IMR-90 (cell line): Measurements from ENCODE around the gene KRTAP2-1. TPM values are rescaled to one million over a fixed set of nuclear protein-coding genes. Genes with fewer than 3 reads are reported as not detected.
A peak's percentile ranks its signal among the peaks of the same experiment; 100 is the strongest.

Experiments
- ATAC-seq: fragments of 200-7000 bp; cut with Tn5 transposase; 2 replicates; pipeline ENCODE4 v1.9.1; 2020; ENCODE audit warnings: low read depth, mild to moderate bottlenecking, moderate library complexity
- BruUV-seq: library from RNA; stranded (reverse); fragments of 400-500 nt; replicated peaks from 2 replicates; lab custom pipeline; 2021; lab: Mats Ljungman, UMichigan
- CTCF ChIA-PET: fragments of 300-600 bp; formaldehyde crosslinking; extraction: SDS; loops from one replicate; lab custom pipeline; 2021; ENCODE audit warnings: antibody characterized with exemption; lab: Yijun Ruan, JAX
- POLR2A ChIA-PET: fragments of 300-600 bp; sonication (Branson Sonifier 250); formaldehyde crosslinking; loops from one replicate; lab custom pipeline; 2022; ENCODE audit warnings: antibody characterized with exemption; ENCODE audit not compliant: unreplicated experiment; lab: Charles Lee
- DNase-seq: peaks from one replicate; pipeline ENCODE4 v3.0.0; 2013
- H2AFZ ChIP-seq: replicated peaks from 2 replicates; pipeline ENCODE3; 2013; ENCODE audit warnings: low read length, mild to moderate bottlenecking; ENCODE audit not compliant: poor library complexity
- H2AK5ac ChIP-seq: 2 replicates; pipeline ENCODE4 v1.6.1; 2013; ENCODE audit warnings: low read depth, low read length, inconsistent platforms
- H2AK9ac ChIP-seq: replicated peaks from 2 replicates; pipeline ENCODE3; 2013; ENCODE audit warnings: mild to moderate bottlenecking, low read depth, low read length, moderate library complexity; ENCODE audit not compliant: poor library complexity
- H2BK120ac ChIP-seq: 2 replicates; pipeline ENCODE4 v1.6.1; 2013; ENCODE audit warnings: low read depth, low read length, inconsistent platforms
- H2BK15ac ChIP-seq: 3 replicates; pipeline ENCODE4 v1.6.1; 2013; ENCODE audit warnings: low read depth, low read length, inconsistent platforms
- H2BK20ac ChIP-seq: 2 replicates; pipeline ENCODE4 v1.6.1; 2013; ENCODE audit warnings: low read depth, mild to moderate bottlenecking, inconsistent platforms, low read length, moderate library complexity
- H2BK5ac ChIP-seq: 2 replicates; pipeline ENCODE4 v1.6.1; 2013; ENCODE audit warnings: mild to moderate bottlenecking, low read depth, low read length, inconsistent platforms; ENCODE audit not compliant: poor library complexity, severe bottlenecking
- H3K14ac ChIP-seq: replicated peaks from 2 replicates; pipeline ENCODE4 v1.6.1; 2013; ENCODE audit warnings: low read depth, low read length, inconsistent platforms
- H3K18ac ChIP-seq: 2 replicates; pipeline ENCODE4 v1.6.1; 2013; ENCODE audit warnings: low read depth, low read length, control low read depth
- H3K23ac ChIP-seq: 2 replicates; pipeline ENCODE4 v1.6.1; 2013; ENCODE audit warnings: low read depth, low read length, inconsistent platforms
- H3K27ac ChIP-seq: 2 replicates; pipeline ENCODE4 v1.5.1; 2013; ENCODE audit warnings: mild to moderate bottlenecking, control low read depth, low read length; ENCODE audit not compliant: insufficient read depth
- H3K27me3 ChIP-seq: 2 replicates; pipeline ENCODE4 v1.6.1; 2013; ENCODE audit warnings: low read length; ENCODE audit not compliant: control insufficient read depth, insufficient read depth
- H3K36me3 ChIP-seq: 2 replicates; pipeline ENCODE4 v1.6.1; 2013; ENCODE audit warnings: low read length, mixed read lengths; ENCODE audit not compliant: control insufficient read depth, insufficient read depth
- H3K4ac ChIP-seq: 2 replicates; pipeline ENCODE4 v1.6.1; 2013; ENCODE audit warnings: low read depth, low read length, inconsistent platforms
- H3K4me1 ChIP-seq: 2 replicates; pipeline ENCODE4 v1.6.1; 2013; ENCODE audit warnings: low read length, mixed read lengths; ENCODE audit not compliant: control insufficient read depth, insufficient read depth
- H3K4me2 ChIP-seq: 2 replicates; pipeline ENCODE4 v1.6.1; 2013; ENCODE audit warnings: low read depth, mild to moderate bottlenecking, control low read depth, low read length, moderate library complexity
- H3K4me3 ChIP-seq: 2 replicates; pipeline ENCODE4 v1.5.1; 2013; ENCODE audit warnings: low read depth, mild to moderate bottlenecking, control low read depth, low read length, moderate library complexity; ENCODE audit not compliant: insufficient read depth
- H3K56ac ChIP-seq: 2 replicates; pipeline ENCODE4 v1.6.1; 2013; ENCODE audit warnings: low read length, inconsistent platforms; ENCODE audit not compliant: insufficient read depth; ENCODE audit errors: extremely low read depth
- H3K79me1 ChIP-seq, 2 experiments: 2 replicates each; pipeline ENCODE4 v1.6.1; 2013; ENCODE audit warnings: low read length in 2 of 2, inconsistent platforms in 1 of 2, low read depth in 1 of 2
- H3K9ac ChIP-seq: 2 replicates; pipeline ENCODE4 v1.6.1; 2013; ENCODE audit warnings: low read depth, low read length, control low read depth
- H3K9me1 ChIP-seq: 2 replicates; pipeline ENCODE4 v1.6.1; 2013; ENCODE audit warnings: low read length, inconsistent platforms; ENCODE audit not compliant: insufficient read depth
- H3K9me3 ChIP-seq: 2 replicates; pipeline ENCODE4 v1.6.1; 2013; ENCODE audit warnings: low read length; ENCODE audit not compliant: control insufficient read depth, insufficient read depth
- H4K20me1 ChIP-seq: 2 replicates; pipeline ENCODE4 v1.6.1; 2013; ENCODE audit warnings: low read length, inconsistent platforms; ENCODE audit not compliant: insufficient read depth
- H4K5ac ChIP-seq: 2 replicates; pipeline ENCODE4 v1.6.1; 2013; ENCODE audit warnings: mild to moderate bottlenecking, low read depth, low read length, control low read depth
- H4K8ac ChIP-seq, 2 experiments: 2 replicates each; pipeline ENCODE4 v1.6.1; 2013; ENCODE audit warnings: low read depth in 2 of 2, low read length in 2 of 2, control low read depth in 1 of 2, inconsistent platforms in 1 of 2
- H4K91ac ChIP-seq: 2 replicates; pipeline ENCODE4 v1.6.1; 2013; ENCODE audit warnings: low read depth, low read length, inconsistent platforms; ENCODE audit not compliant: insufficient read depth
- BHLHE40 ChIP-seq: fragments of 150-350 bp; IDR thresholded peaks from 2 replicates; pipeline ENCODE4 v1.6.1; 2016; ENCODE audit warnings: mild to moderate bottlenecking, low read depth, low read length
- CEBPB ChIP-seq: IDR thresholded peaks from 2 replicates; pipeline ENCODE4 v1.6.1; 2012; ENCODE audit warnings: low read depth, low read length, improper control_type of control experiment
- CHD1 ChIP-seq: IDR thresholded peaks from 2 replicates; pipeline ENCODE4 v1.6.1; 2012; ENCODE audit warnings: low read depth, low read length, improper control_type of control experiment
- ELK1 ChIP-seq: fragments of 150-350 bp; IDR thresholded peaks from 2 replicates; pipeline ENCODE4 v1.6.1; 2016; ENCODE audit warnings: low read depth, mild to moderate bottlenecking, low read length, moderate library complexity, borderline replicate concordance
- FOS ChIP-seq: fragments of 150-350 bp; IDR thresholded peaks from 2 replicates; pipeline ENCODE4 v1.6.1; 2016; ENCODE audit warnings: low read depth, low read length
- MAFK ChIP-seq: IDR thresholded peaks from 2 replicates; pipeline ENCODE4 v1.6.1; 2012; ENCODE audit warnings: low read depth, low read length, improper control_type of control experiment
- MAZ ChIP-seq: IDR thresholded peaks from 2 replicates; pipeline ENCODE4 v1.6.1; 2012; ENCODE audit warnings: low read depth, mild to moderate bottlenecking, low read length, improper control_type of control experiment, moderate library complexity, borderline replicate concordance
- MXI1 ChIP-seq: IDR thresholded peaks from 2 replicates; pipeline ENCODE4 v1.6.1; 2012; ENCODE audit warnings: low read depth, mild to moderate bottlenecking, low read length, moderate library complexity, borderline replicate concordance
- NFE2L2 ChIP-seq: fragments of 150-350 bp; IDR thresholded peaks from 2 replicates; pipeline ENCODE4 v1.6.1; 2016; ENCODE audit warnings: low read depth, mild to moderate bottlenecking, low read length
- RAD21 ChIP-seq: IDR thresholded peaks from 2 replicates; pipeline ENCODE4 v1.6.1; 2012; ENCODE audit warnings: low read length, improper control_type of control experiment
- RCOR1 ChIP-seq: IDR thresholded peaks from 2 replicates; pipeline ENCODE4 v1.6.1; 2012; ENCODE audit warnings: mild to moderate bottlenecking, low read length, improper control_type of control experiment; ENCODE audit not compliant: insufficient replicate concordance
- RFX5 ChIP-seq: IDR thresholded peaks from 2 replicates; pipeline ENCODE4 v1.8.0; 2012; ENCODE audit warnings: low read depth, mild to moderate bottlenecking, low read length, moderate library complexity
- SMC3 ChIP-seq: fragments of 150-350 bp; IDR thresholded peaks from 2 replicates; pipeline ENCODE4 v1.6.1; 2016; ENCODE audit warnings: low read depth, mild to moderate bottlenecking, antibody characterized with exemption, low read length, moderate library complexity
- WGBS, 2 experiments: methylation state at CpG; one replicate each; pipeline versions ENCODE4 v1.1.5 to v1.1.7; 2013; ENCODE audit warnings: missing lambda C conversion rate in 2 of 2; ENCODE audit not compliant: insufficient read length in 1 of 2; ENCODE audit errors: extremely low coverage in 2 of 2; 5-methylcytosine and 5-hydroxymethylcytosine counted together
- dilution Hi-C: fragments of 300-500 bp; cut with HindIII; formaldehyde crosslinking; loops from one replicate; pipeline ENCODE4 v1.14.3; 2018; ENCODE audit warnings: low sequenced_read_pairs; ENCODE audit not compliant: unreplicated experiment
- in situ Hi-C: fragments of 300-500 bp; cut with MboI; formaldehyde crosslinking; loops from 3 replicates; pipeline ENCODE4 v1.14.3; 2019; ENCODE audit warnings: low sequenced_read_pairs, inconsistent platforms, mixed read lengths
- intact Hi-C: fragments of 100-400 bp; cut with micrococcal nuclease; formaldehyde crosslinking; loops from 2 replicates; pipeline ENCODE4 v1.10.0; 2022
- polyA plus RNA-seq, 3 experiments: library from polyadenylated mRNA; depleted of rRNA; stranded (reverse); fragments of >200 nt; gene quantifications; 2 replicates each; pipeline ENCODE4 v1.2.3, GENCODE V29; 2012; ENCODE audit warnings: low replicate concordance in 1 of 3
- total RNA-seq: library from RNA; depleted of rRNA; stranded (reverse); fragments of >200 nt; gene quantifications from 2 replicates; pipeline ENCODE4 v1.2.3, GENCODE V29; 2012
- TF ChIP-seq, protein P1 (sequence below): fragments of 150-350 bp; IDR thresholded peaks from 2 replicates; pipeline ENCODE4 v1.6.1; 2017; ENCODE audit warnings: mild to moderate bottlenecking, antibody characterized with exemption, low read length, low read depth

KRTAP2-1 gene
- total and polyA plus RNA-seq, 2 of the 4 experiments (the other 2 are of a cell fraction) = not detected

DNA sequence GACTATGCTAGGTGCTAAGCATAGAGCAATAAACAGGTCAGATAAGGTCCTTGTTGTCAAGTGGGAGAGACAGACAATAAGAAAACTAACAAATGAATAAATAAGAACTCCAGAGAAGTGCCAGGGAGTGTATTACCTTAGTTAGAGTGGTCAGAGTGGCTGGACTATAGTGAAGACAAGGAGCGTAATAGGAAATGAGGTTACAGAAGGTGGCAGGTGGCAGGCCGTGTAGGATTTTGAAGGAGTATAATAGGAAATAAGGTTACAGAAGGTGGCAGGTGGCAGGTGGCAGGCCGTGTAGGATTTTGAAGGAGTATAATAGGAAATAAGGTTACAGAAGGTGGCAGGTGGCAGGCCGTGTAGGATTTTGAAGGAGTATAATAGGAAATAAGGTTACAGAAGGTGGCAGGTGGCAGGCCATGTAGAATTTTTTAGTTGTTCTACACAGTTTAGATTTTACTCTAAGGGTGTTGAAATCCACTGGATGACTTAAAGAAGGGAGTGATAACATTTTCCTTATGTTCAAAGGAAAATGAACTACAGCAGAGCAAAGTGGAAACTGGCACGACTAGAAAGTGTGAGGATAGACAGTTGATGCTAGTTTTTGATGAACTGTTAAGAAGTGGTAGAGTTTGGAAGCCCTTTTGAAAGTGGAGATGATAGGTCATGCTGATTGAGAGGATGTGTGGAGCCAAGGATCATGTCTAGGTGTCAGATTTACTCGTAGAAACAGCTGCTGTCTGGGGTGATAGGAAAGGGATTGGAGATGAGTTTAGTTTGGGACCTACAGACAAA is 34.6 kb downstream of the KRTAP2-1 start:
- H4K20me1 ChIP-seq = no peaks in the 10 kb centered on the region
- ATAC-seq (no peak), DNase-seq (no peak)
- peak overlapping the region; percentile 40; the same call in 1 of the 2 replicates for H2BK20ac ChIP-seq
- no peaks in the 10 kb centered on the region for H3K36me3 ChIP-seq
- no peak overlapping the region for H2AK5ac ChIP-seq
- no peak overlapping the region for H3K14ac ChIP-seq
- H2BK15ac ChIP-seq = peak overlapping the region; percentile 40; the same call in 1 of the 3 replicates
- H3K27me3 ChIP-seq = no peaks in the 10 kb centered on the region; the same call in 1 of the 2 replicates
- H4K91ac ChIP-seq = no peak overlapping the region
- dilution Hi-C loops = no loop called here
- no peak overlapping the region for H3K4ac ChIP-seq
- POLR2A ChIA-PET = no interaction called here
- no peak overlapping the region for H3K4me3 ChIP-seq
- peaks cover 1% of the 10 kb centered on the region; the same call in 1 of the 2 replicates for H3K4me1 ChIP-seq
- no peak overlapping the region for H2BK120ac ChIP-seq
- whole genome bisulfite sequencing, 2 experiments = 79% methylated on average over 3 of the region's 6 CpGs; no CpG with 5 or more reads in 1 of the 2 experiments
- intact Hi-C loops = no loop called here
- no peak overlapping the region for H3K18ac ChIP-seq
- no peak overlapping the region for H3K23ac ChIP-seq
- H3K9me3 ChIP-seq = no peaks in the 10 kb centered on the region
- H2AFZ ChIP-seq = no peak overlapping the region
- H3K9ac ChIP-seq = no peak overlapping the region
- H3K9me1 ChIP-seq = no peaks in the 10 kb centered on the region; the same call in 1 of the 2 replicates
- no peak overlapping the region for H4K5ac ChIP-seq
- H3K56ac ChIP-seq = no peak overlapping the region
- H2BK5ac ChIP-seq = no peak overlapping the region
- BruUV-seq = no TSS peak
- CTCF ChIA-PET = no interaction called here
- no peak overlapping the region for H2AK9ac ChIP-seq
- H3K27ac ChIP-seq = no peak overlapping the region
- no peak overlapping the region for H3K4me2 ChIP-seq
- in situ Hi-C loops = no loop called here
- peak overlapping the region in 1 of 2 experiments; percentile 34; a peak in 1 of 4 replicates for H4K8ac ChIP-seq
- H3K79me1 ChIP-seq = no peaks in the 10 kb centered on the region
- no peak for TF ChIP-seq BHLHE40
- TF ChIP-seq CHD1 = no peak
- TF ChIP-seq ELK1 = no peak
- TF ChIP-seq CEBPB = no peak
- no peak for TF ChIP-seq FOS
- TF ChIP-seq RFX5 = no peak
- TF ChIP-seq, protein P1, sequence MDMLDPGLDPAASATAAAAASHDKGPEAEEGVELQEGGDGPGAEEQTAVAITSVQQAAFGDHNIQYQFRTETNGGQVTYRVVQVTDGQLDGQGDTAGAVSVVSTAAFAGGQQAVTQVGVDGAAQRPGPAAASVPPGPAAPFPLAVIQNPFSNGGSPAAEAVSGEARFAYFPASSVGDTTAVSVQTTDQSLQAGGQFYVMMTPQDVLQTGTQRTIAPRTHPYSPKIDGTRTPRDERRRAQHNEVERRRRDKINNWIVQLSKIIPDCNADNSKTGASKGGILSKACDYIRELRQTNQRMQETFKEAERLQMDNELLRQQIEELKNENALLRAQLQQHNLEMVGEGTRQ = no peak
- TF ChIP-seq MAFK = no peak
- TF ChIP-seq MAZ = no peak
- TF ChIP-seq MXI1 = no peak
- no peak for TF ChIP-seq NFE2L2
- TF ChIP-seq SMC3 = no peak
- no peak for TF ChIP-seq RAD21
- no peak for TF ChIP-seq RCOR1
